ENCODE data around the gene RALGDS.
"Not testable (repeated sequence)": the region's sequence is repeated elsewhere in the genome, so short reads cannot be mapped to it uniquely, and the experiment has no call there.

RALGDS gene

DNA sequence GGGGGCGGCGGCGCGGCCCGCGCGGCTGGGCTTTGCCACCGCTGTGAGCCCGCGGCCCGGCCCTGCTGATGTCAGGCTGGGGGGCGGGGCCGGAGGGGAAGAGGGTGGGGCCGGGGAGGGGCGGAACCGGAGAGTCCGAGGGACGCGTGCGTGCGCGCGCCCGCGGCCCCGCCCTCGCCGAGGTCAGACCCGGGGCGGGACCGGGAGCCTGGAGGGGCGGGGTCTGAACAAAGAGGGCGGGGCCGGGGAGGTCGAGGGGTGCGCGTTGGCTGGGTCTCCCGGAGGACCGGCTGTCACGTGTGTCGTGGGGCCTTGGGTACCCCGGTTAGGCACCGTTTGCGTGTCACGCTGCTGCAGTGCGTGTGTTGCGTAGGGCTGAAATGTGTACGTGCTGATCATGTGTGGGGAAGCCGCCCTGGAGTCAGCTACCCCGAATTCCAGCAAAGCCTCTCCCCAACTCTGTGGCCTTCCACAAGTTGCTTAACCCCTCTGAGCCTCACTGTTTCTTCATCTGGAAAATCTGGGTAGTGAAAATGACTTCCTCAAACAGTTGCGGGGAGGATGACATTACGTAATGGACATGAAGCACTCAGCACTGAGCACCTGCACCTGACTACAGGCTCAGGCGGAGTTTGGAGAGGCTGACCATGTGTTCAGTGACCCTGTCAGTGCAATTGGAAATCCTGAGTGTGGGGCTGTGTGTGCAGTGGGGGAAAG is at the start of gene RALGDS:
RALGDS (minus strand) TSS at position 43 of the 717 bp plus-strand sequence. CDS start 86 bp downstream, outside the sequence.
- DNase-seq: peak; percentile 27

DNA sequence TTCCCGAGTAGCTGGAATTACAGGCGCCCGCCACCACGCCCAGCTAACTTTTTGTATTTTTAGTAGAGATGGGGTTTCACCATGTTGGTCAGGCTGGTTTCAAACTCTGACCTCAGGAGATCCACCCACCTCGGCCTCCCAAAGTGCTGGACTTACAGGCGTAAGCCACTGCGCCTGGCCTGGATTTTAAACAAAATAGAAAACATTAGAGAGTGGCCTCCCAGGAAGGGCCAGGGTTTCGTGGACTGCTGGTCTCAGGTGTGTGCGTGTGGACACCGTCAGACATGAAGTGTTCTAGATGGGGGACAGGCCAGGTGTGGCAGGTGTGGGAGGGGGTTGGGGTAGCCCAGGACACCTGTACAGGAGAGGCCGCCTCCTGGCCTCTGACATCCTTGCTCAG is 49.7 kb upstream of the RALGDS start:
- no peak for DNase-seq

- not testable (repeated sequence) for DNase-seq
Observed at GRCh38 chr9:133169687-133170086, 48.6 kb upstream of the RALGDS start.

GRCh38 chr9:133169102-133169501 is 48.1 kb upstream of the RALGDS start:
- no peak for DNase-seq

DNA sequence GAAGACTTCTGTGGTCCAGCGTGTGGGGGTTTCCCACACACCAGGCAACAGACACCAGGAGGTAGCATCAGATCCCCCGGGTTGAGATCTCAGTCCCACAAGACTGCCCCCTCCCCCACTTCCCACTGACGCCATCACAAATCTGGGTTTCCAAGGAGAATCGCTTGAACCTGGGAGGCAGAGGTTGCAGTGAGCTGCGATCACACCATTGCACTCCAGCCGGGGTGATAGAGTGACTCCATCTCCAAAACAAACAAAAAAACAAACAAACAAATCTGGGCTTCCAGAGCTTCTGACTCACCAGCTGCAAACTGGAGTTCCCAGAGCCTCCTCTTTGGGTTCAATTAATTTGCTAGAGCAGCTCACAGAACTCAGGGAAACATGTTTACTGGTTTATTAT is 47.4 kb upstream of the RALGDS start:
- DNase-seq: no peak

GRCh38 chr9:133167769-133168168 is 46.7 kb upstream of the RALGDS start:
- DNase-seq: no peak

- DNase-seq: no peak
Observed at GRCh38 chr9:133167096-133167730, 46.2 kb upstream of the RALGDS start.

GRCh38 chr9:133166392-133166791 is 45.4 kb upstream of the RALGDS start:
- no peak for DNase-seq

- DNase-seq: no peak
Observed at GRCh38 chr9:133165452-133165730, 44.4 kb upstream of the RALGDS start.

GRCh38 chr9:133164191-133164590 is 43.2 kb upstream of the RALGDS start:
- no peak for DNase-seq

GRCh38 chr9:133163504-133164172 is 42.6 kb upstream of the RALGDS start, which contains the start of gene GBGT1:
TSS of gene GBGT1 (minus strand) at chr9:133163914. CDS start at chr9:133162412, 1,502 bp downstream.
- DNase-seq: no peak

DNA sequence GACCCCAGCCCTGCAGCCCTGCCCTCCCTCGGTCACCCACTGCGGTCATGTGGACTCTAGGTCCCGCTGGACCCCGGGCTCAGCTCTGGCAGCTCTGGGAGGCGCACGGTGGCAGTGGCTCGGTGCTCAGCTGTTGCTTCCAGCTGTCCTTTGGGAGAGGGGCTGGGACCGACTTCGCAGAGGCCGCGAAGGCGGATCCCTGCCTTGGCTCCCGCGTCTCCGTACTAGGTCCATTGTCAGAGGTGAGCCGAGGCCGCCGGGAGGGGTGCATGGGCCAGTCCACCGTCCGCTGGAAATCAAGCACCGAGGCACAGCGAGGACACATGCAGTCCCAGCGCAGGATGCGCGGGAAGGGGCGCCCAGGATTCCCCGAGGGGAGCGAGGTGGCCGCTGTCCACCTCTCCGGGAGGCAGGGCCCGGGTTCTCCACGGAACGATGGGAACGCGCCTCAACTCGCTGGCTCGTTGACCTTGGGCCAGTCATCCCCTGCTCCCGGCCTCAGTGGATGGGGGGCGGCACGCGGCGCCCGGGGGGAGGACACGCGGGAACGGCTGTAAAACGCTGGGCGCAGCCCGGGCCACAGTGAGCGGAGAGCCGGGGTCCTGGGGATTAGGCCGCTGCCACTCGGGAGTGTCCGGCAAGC is 41.9 kb upstream of the RALGDS start:
- no peak for DNase-seq

DNA sequence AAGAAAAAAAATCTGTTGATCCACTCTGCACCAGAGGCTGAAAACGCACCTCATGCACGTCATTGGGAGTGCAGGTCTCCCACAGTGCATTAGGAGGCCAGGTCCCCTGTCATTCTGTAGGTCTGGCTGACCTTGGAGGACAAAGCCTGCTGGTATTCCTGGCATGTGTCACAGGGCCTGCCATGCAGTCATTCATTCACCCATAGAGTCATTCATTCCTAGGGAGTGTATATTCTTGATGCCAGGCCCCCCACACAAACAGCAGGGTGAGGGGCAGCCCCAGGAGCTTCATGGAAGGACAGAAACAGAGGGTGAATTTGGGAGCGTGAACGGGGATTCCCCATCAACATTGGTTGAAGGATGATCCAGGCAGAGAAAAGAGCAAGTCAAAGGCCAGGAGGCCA is 40.5 kb upstream of the RALGDS start:
- no peak for DNase-seq

GRCh38 chr9:133160742-133161546 is 39.9 kb upstream of the RALGDS start:
- DNase-seq: peak; percentile 28

GRCh38 chr9:133158695-133159094 is 37.7 kb upstream of the RALGDS start:
- DNase-seq: no peak

GRCh38 chr9:133155156-133155555 is 34.1 kb upstream of the RALGDS start:
- DNase-seq: no peak

- no peak for DNase-seq
Observed at GRCh38 chr9:133154097-133154989, 33.3 kb upstream of the RALGDS start.

- DNase-seq: no peak
Observed at GRCh38 chr9:133153227-133154096, 32.4 kb upstream of the RALGDS start.

DNA sequence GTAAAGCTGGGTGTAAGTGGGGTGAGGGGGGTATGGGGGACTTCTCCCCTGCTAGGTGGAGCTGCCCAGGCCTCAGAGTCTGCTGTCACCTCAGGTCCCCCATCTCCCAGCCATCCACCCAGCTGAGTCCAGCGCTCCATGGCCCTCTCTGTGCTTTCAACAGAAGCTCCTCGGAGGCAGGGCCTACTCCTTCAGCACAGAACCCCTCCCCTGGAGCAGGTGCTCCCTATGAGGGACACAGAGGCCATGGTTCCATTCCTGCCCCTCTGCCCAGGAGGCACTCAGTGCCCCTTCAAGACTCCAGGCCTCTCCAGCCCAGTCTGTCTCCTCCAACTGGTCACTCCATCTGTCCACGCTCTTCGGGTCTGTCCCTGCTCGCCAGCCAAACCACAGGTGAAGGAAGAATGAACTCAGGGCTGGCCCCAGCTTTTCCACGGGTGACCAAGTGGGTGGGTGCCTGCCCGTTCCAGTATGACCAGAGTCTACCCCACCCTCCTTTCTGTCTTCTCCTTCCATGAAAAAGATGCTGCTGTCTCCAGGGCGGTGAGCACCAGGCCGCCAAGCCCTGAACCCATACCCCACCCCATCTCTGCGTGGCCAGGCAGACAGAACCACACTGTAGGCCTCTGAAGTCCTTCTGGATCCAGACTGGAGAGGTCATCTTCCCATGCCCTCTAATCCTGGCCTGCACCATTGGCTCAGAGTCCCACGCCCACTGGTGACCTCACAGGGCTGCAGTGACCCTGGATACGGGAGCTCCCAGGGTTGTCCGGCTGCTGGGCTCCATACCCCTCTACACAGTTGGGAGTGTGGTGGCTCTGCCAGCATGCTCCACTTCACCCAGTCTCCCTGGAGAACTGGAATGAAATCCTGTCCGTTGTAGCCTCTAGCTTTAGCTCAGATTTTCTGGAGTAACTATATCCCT is 30.8 kb upstream of the RALGDS start:
- DNase-seq: no peak

- DNase-seq: no peak
Observed at GRCh38 chr9:133151041-133151440, 30.0 kb upstream of the RALGDS start.

All from NCI-H1694 treated with DMSO at 0.1 percent for 48 hours (cell line).